OCI-LY3 (cell line): ENCODE measurements around the gene NFIC.

ENCODE experiments used
- CTCF ChIP-seq: fragments of 200-600, 300-600 bp; sonication (generic); IDR thresholded peaks from 2 replicates; pipeline ENCODE4 v1.5.1; 2014; ENCODE audit warnings: antibody characterized with exemption, low read length, low read depth
- EZH2phosphoT487 ChIP-seq: fragments of 200-600 bp; shearing (Covaris generic); IDR thresholded peaks from 2 replicates; pipeline ENCODE4 v1.6.1; 2018; ENCODE audit warnings: antibody characterized with exemption, mixed run types, low read depth

DNA sequence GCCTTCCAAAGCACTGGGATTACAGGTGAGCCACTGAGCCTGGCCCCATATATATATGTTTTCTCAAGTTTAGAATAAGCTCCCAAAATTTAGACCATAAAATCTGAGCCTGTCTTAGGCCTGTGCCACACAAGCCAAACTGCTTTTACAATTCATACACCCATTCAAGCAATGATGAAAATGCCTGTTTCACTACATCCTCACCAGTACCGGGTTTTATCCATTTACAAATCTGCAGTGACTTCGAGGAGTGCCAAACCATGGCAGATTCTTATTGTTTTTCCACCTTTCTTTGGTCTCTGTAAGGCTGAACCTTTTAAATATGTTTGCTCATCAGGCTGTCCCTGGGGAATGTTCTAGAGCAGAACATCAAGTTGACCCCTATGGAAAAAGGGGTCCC, 9.6 kb upstream of the NFIC start:
- TF ChIP-seq CTCF (no peak), EZH2phosphoT487 (no peak)
